Measurements from ENCODE around the gene ZNF774.

DNA sequence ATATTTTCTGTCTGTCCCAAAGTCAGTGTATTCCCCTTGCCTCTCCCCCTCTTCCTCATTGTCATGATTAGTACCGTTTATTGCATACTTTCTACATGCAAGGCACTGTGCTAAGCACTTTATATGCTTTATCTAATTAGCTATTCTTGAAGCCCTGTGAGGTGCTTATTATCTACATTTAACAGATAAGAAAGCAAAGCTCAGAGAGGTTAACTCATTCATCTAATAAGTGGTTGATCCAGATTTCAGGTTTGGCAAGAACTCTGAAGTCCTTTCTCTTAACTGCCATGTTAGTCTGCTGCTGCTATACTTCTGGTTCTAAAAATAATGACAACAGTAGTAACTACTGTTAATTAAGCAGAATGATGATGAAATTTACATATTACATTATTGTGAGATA is 49.4 kb downstream of the ZNF774 start:
- TF ChIP-seq, protein P1, sequence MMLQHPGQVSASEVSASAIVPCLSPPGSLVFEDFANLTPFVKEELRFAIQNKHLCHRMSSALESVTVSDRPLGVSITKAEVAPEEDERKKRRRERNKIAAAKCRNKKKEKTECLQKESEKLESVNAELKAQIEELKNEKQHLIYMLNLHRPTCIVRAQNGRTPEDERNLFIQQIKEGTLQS (IDR thresholded peaks at IDR 0.05; ENCODE audit: insufficient read depth, low read depth, low read length): no peak
- TF ChIP-seq HDAC2 (IDR thresholded peaks at IDR 0.05; ENCODE audit: borderline replicate concordance in 1 of 2, low read depth in 2 of 2, low read length in 2 of 2) (no peak), BRCA1 (IDR thresholded peaks at IDR 0.05; ENCODE audit: low read depth, low read length) (no peak), RBBP5 (IDR thresholded peaks at IDR 0.05; ENCODE audit: borderline replicate concordance, low read depth, low read length) (no peak), SRF (IDR thresholded peaks at IDR 0.05; ENCODE audit: low read depth, low read length) (no peak), MAFK (IDR thresholded peaks at IDR 0.05; ENCODE audit: low read depth, low read length) (no peak), POLR2AphosphoS5 (IDR thresholded peaks at IDR 0.05; ENCODE audit: low read depth, low read length) (no peak), YY1 (IDR thresholded peaks at IDR 0.05; ENCODE audit: low read depth, low read length) (no peak), SP1 (IDR thresholded peaks at IDR 0.05; ENCODE audit: low read depth, low read length) (no peak)
- TF ChIP-seq, protein P2, sequence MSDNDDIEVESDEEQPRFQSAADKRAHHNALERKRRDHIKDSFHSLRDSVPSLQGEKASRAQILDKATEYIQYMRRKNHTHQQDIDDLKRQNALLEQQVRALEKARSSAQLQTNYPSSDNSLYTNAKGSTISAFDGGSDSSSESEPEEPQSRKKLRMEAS (IDR thresholded peaks at IDR 0.05): no peak

All from H1 (cell line).